Right atrium auricular region (tissue), 2 donors: Measurements from ENCODE around the gene UMAD1. TPM values are rescaled to one million over a fixed set of nuclear protein-coding genes. Genes with fewer than 3 reads are reported as not detected.
"Not testable (repeated sequence)": the region's sequence is repeated elsewhere in the genome, so short reads cannot be mapped to it uniquely, and the experiment has no call there.

Source experiments
- DNase-seq: peaks from one replicate; pipeline ENCODE4 v3.0.0-alpha.2; 2019; ENCODE audit warnings: low spot score
- H3K27ac ChIP-seq, 2 donors: fragments of 200-600 bp; sonication (generic); 1 replicate in 1 of 2; 2 replicates in 1 of 2; pipeline ENCODE4 v1.5.1; 2016 to 2019
- H3K27me3 ChIP-seq, 2 donors: fragments of 200-600 bp; sonication (generic); one replicate each; pipeline versions ENCODE4 v1.5.1 to v1.6.0; 2017 to 2019
- H3K36me3 ChIP-seq: fragments of 200-600 bp; sonication (generic); one replicate; pipeline ENCODE4 v1.5.1; 2016
- H3K4me1 ChIP-seq, 2 donors: fragments of 200-600 bp; sonication (generic); one replicate each; pipeline versions ENCODE4 v1.5.1 to v1.6.0; 2017 to 2019
- H3K4me3 ChIP-seq, 2 donors: fragments of 200-600 bp; sonication (generic); 1 replicate in 1 of 2; 2 replicates in 1 of 2; pipeline ENCODE4 v1.5.1; 2017 to 2019; ENCODE audit warnings: mild to moderate bottlenecking in 1 of 2, moderate library complexity in 1 of 2
- H3K9me3 ChIP-seq, 2 donors: fragments of 200-600 bp; sonication (generic); one replicate each; pipeline ENCODE4 v1.5.1; 2019
- total RNA-seq, 2 donors: library from RNA; depleted of rRNA; stranded (reverse); fragments of >200 nt; gene quantifications; one replicate each; pipeline ENCODE4 v1.1.0, GENCODE V29; 2016
- TF ChIP-seq, protein P1 (sequence below), 2 donors: fragments of 200-600 bp; sonication (generic); IDR thresholded peaks; one replicate each; pipeline ENCODE4 v1.5.1; 2019; ENCODE audit warnings: antibody characterized with exemption in 2 of 2

UMAD1 gene
- total RNA-seq, 2 donors from 2014 or later: 9.2 to 17.7 TPM

DNA sequence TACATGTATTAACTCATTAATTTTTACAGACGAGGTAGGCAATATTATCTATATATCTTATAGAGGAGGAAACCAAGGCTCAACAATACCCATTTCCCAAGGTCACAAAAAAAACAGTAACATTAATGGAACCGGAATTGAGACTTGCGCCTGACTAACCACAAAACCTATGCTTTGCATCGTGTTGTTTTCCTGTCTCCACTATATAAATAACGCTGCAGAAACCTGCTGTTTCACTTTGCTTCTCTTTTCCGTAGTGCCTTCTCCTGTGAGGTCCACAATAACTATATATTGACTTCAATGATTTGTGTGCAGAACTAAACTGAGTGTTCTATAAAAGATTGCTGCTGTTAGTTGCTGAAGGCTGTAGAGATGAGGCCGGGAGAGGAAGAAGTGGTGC lies 175.5 kb downstream of the UMAD1 start:
- no peak for DNase-seq
- TF ChIP-seq, protein P1, sequence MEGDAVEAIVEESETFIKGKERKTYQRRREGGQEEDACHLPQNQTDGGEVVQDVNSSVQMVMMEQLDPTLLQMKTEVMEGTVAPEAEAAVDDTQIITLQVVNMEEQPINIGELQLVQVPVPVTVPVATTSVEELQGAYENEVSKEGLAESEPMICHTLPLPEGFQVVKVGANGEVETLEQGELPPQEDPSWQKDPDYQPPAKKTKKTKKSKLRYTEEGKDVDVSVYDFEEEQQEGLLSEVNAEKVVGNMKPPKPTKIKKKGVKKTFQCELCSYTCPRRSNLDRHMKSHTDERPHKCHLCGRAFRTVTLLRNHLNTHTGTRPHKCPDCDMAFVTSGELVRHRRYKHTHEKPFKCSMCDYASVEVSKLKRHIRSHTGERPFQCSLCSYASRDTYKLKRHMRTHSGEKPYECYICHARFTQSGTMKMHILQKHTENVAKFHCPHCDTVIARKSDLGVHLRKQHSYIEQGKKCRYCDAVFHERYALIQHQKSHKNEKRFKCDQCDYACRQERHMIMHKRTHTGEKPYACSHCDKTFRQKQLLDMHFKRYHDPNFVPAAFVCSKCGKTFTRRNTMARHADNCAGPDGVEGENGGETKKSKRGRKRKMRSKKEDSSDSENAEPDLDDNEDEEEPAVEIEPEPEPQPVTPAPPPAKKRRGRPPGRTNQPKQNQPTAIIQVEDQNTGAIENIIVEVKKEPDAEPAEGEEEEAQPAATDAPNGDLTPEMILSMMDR (IDR thresholded peaks at IDR 0.05): no peak

DNA sequence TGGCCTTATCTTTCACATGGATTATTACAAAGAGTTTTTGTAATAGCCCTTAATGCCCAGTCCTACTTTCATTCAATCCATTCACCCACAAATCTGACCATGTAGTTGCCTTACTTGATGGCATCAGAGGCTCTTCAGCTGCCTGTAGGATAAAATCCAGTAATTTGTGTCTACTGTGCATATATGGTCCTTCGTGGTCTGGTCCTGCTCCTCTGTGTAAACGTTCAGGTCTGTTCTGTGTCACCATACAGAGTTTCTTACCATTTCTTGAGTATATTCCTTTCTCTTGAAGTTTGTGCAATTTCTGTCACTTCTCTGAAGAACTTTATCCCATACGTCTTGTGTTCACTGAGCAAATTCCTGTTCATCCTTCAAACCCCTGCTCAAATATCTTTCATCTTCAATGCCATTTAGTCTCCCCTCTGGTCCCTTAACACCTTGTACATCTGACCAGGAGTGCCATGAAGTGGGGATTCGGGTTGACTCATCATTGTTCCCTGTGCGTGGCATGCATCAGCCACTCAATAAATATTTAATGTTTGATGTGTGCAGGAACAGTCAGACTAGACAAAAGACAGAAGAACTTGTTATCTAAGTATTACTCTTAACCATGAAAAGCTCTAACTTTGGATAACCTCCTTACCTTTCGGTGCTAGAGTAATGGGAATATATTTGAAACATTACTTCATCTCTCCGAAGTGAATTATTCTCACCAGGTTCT lies 176.4 kb downstream of the UMAD1 start:
- no peak for DNase-seq
- Histone ChIP-seq H3K9me3 (no peaks in the 10 kb centered on the region), H3K27me3 (no peaks in the 10 kb centered on the region), H3K4me3 (no peak overlapping the region), H3K4me1 (no peaks in the 10 kb centered on the region), H3K36me3 (no peaks in the 10 kb centered on the region), H3K27ac (no peak overlapping the region)
- TF ChIP-seq, protein P1 (IDR thresholded peaks at IDR 0.05): no peak

More for the DNA sequence above, 175.5 kb downstream of the UMAD1 start:
- no peaks in the 10 kb centered on the region for H3K27me3 ChIP-seq
- no peaks in the 10 kb centered on the region for H3K9me3 ChIP-seq
- H3K4me1 ChIP-seq: no peaks in the 10 kb centered on the region
- H3K4me3 ChIP-seq: no peak overlapping the region
- H3K27ac ChIP-seq: no peak overlapping the region
- H3K36me3 ChIP-seq: no peaks in the 10 kb centered on the region

DNA sequence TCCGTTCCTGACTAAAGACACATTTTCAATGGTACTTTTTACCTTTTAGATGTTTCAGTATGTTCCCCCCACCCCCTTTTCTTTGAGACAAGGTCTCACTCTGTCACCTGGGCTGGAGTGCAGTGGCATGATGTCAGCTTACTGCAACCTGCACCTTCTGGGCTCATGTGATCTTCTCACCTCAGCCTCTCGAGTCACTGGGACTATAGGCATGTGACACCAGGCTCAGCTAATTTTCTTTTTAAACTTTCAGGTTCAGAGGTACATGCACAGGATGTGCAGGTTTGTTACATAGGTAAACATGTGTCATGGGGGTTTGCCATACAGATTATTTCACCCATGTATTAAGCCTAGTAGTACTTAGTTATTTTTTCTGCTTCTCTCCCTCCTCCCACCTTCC lies 177.2 kb downstream of the UMAD1 start:
- Histone ChIP-seq H3K4me1 (no peaks in the 10 kb centered on the region), H3K27me3 (no peaks in the 10 kb centered on the region), H3K4me3 (no peak overlapping the region), H3K36me3 (no peaks in the 10 kb centered on the region), H3K27ac (no peak overlapping the region), H3K9me3 (no peaks in the 10 kb centered on the region)
- TF ChIP-seq, protein P1 (IDR thresholded peaks at IDR 0.05): no peak
- no peak for DNase-seq

DNA sequence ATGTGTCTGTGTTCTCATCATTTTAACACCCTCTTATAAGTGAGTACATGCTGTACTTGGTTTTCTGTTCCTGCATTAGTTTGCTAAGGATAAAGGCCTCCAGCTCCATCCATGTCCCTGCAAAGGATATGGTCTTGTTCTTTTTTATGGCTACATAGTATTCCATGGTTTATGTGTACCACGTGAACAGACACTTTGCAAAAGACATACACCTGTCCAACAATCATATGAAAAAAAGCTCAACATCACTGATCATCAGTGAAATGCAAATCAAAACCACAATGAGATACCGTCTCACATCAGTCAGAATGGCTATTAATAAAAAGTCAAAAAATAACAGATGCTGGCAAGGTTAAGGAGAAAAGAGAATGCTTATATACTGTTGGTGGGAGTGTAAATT lies 177.6 kb downstream of the UMAD1 start:
- not testable (repeated sequence) for H3K27ac ChIP-seq, H3K27me3 ChIP-seq, H3K36me3 ChIP-seq, DNase-seq, H3K9me3 ChIP-seq, H3K4me1 ChIP-seq, H3K4me3 ChIP-seq

DNA sequence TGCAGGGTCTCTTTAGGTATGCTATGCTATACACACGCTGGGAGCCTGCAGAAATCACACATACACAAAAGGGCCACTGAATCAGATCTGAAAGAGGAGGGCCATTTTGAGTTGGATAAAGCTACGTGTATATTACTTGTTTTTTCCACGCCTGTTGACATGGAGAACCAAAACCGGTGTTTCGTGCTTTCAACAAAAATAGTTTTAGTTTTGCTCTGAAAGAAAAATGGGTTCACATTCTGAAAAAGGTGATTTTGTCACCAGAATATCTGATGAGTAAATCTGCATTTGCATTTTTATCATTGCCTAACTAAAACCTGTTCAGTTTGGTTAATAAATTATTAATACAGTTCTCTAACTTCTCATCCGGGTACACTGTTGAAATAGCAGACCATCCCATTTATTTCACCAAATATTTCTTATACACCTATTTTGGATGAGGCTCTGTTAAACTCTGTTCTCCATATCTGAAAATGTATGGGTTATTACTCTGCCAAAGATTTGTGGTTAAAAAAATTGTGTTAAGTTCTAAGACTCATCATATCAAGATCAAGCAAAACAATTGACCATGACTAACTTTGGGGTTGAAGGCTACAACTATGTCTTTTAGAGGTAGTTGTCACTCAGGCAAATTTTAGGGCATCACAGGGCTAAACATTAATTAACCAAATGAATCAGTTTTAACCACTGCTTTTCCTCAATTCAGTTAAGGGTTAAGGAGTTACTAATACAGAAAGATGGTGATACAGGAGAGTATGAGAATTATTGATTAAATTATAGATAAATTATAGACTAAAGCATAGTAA lies 179.1 kb downstream of the UMAD1 start:
- H3K9me3 ChIP-seq: no peaks in the 10 kb centered on the region

DNA sequence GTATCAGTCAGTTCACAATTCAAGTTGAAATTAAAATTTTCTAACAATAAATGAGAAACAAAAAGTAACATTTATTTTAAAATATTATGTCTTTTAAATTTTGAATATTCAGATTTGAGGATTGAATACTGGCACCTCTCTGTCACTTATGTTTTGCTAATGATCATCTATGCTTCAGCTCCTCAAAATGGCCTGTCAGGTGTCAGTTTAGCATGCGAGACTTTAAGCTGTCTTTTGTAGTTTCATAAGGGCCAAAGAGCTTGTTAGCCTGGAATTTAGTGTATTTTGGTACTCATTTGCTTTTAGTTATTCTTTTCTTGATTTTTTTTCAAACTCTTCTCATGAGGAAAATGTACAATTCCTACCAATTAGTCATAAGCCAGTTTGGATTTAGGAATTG lies 179.9 kb downstream of the UMAD1 start:
- Histone ChIP-seq H3K36me3 (no peaks in the 10 kb centered on the region), H3K27me3 (no peaks in the 10 kb centered on the region), H3K9me3 (no peaks in the 10 kb centered on the region), H3K4me1 (no peaks in the 10 kb centered on the region), H3K27ac (no peak overlapping the region), H3K4me3 (no peak overlapping the region)
- TF ChIP-seq, protein P1 (IDR thresholded peaks at IDR 0.05): no peak
- DNase-seq: no peak

More for the DNA sequence above, 179.1 kb downstream of the UMAD1 start:
- DNase-seq: no peak
- no peak overlapping the region for H3K4me3 ChIP-seq
- no peak overlapping the region for H3K27ac ChIP-seq
- TF ChIP-seq, protein P1 (IDR thresholded peaks at IDR 0.05): no peak
- no peaks in the 10 kb centered on the region for H3K27me3 ChIP-seq
- no peaks in the 10 kb centered on the region for H3K36me3 ChIP-seq
- no peaks in the 10 kb centered on the region for H3K4me1 ChIP-seq
